LNCAP (cell line): ENCODE results near the gene GRIN2A.

ENCODE experiments used
- CTCF ChIP-seq: fragments of 450-650 bp; IDR thresholded peaks from 2 replicates; pipeline ENCODE4 v1.5.1; 2017; ENCODE audit warnings: mild to moderate bottlenecking

Gene GRIN2A

DNA sequence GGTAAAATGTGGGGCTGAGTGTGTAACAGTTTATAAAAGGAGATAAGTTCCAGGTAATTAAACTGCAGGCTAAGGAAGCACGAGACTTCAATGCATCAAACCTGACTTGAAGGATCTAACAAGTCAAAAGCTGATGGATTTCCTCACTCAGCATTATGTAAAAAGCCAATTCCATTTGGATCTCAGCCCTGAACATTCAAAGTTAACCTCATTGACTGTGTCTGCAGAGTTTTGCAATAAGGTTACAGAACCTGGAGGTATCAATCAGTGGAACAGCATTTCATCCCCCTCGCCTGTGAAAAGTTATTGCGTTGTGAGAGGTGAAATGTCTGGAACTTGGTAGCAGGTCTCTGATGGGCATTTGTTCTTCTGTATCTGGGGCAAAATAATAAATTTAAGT, 317.8 kb downstream of the GRIN2A start:
- no peak for TF ChIP-seq CTCF

- no peak for TF ChIP-seq CTCF
These were observed 319.9 kb downstream of the GRIN2A start for GRCh38 chr16:9862327-9862726.

DNA sequence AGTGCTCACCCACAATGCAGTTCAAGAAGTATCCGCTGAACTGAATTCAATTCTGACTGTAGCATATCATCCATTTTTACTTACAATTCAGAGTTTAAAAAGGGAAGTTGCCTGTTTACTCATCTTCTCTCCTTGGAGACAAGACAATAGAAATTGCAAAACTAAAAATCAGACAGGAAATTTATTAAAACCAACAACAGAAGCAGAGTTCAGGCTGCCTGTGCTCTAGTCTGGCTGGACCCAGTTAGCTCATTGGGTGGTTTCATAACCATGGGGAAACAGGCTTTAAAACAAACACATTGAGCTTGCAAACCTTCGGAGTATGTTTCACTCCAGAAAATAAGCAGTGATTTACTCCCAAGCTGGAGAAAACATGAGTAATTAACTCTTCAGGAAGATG, 321.4 kb downstream of the GRIN2A start:
- no peak for TF ChIP-seq CTCF

GRCh38 chr16:9859701-9860327, 322.4 kb downstream of the GRIN2A start:
- TF ChIP-seq CTCF = no peak

DNA sequence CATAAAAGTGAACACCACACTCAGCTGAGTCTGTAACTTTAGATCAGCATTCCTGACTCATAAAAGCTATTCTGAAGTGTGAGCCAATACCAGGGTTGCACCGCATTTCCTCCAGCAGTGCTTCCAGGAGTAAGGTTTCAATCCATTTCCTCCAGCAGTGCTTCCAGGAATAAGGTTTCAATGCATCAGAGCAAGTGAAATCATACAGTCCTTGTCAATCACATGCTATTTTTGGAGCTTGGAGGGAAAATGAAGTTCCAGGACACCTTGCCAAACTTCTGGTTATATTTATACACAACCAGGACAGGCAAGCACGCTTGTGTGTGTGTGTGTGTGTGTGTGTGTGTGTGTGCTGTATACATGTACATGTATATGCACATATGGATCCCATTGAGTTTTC, 327.6 kb downstream of the GRIN2A start:
- no peak for TF ChIP-seq CTCF

- no peak for TF ChIP-seq CTCF
These were observed 330.2 kb downstream of the GRIN2A start for GRCh38 chr16:9852003-9852402.

DNA sequence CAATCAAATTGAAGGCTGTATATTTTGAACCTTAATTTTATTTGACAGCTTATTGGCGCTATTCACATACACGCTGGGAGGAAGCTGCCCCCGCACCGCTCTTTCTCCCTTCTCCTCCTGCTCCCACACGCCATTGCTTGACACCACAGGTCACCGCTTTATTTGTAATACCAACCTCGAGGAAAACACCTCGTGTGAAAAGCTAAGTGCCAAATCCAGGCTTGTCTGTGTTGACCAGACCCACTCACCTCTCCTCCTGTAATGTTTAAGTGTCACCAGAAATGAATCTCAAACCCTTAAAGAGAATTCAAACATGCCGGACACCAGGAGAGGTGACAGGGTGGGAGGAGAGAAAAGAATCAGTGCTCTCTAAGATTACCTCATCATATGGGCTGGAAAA, 331.4 kb downstream of the GRIN2A start:
- no peak for TF ChIP-seq CTCF

- TF ChIP-seq CTCF = no peak
These were observed 332.5 kb downstream of the GRIN2A start for GRCh38 chr16:9849697-9850245.
